Measurements from ENCODE around the gene LIN37. TPM values are rescaled to one million over a fixed set of nuclear protein-coding genes. Genes with fewer than 3 reads are reported as not detected.
"Not testable (repeated sequence)": the region's sequence is repeated elsewhere in the genome, so short reads cannot be mapped to it uniquely, and the experiment has no call there.

The LIN37 gene
- total RNA-seq, 2 experiments from 2014 or later, result 10.5 to 12.4 TPM

- peak overlapping the region; percentile 89 for H3K4me3 Mint-ChIP-seq
- peaks cover 36% of the 10 kb centered on the region for H3K4me1 Mint-ChIP-seq (ENCODE audit: low read depth)
- ATAC-seq (no peak), DNase-seq (peak; percentile 45)
- H3K36me3 Mint-ChIP-seq (ENCODE audit: low read depth), result peaks cover 36% of the 10 kb centered on the region
- H3K27ac Mint-ChIP-seq, result peak overlapping the region; percentile 96
- no peaks in the 10 kb centered on the region for H3K9me3 Mint-ChIP-seq (ENCODE audit: insufficient read depth)
- POLR2A ChIA-PET, result interaction anchor here (0.9 to 1.6 kb wide), 5 partner anchors 9 to 115 kb away, joined by 3 to 6 read pairs (median 3); partner anchors contain the start of genes LIN37, PSENEN and U2AF1L4
- CTCF ChIA-PET, result interaction anchor here (0.9 to 1.0 kb wide), 2 partner anchors 12 to 63 kb away, joined by 3 read pairs; partner anchors contain the start of genes PSENEN and U2AF1L4
- H3K27me3 Mint-ChIP-seq (ENCODE audit: low read depth), result no peaks in the 10 kb centered on the region
Observed at GRCh38 chr19:35757231-35757748, 8.9 kb downstream of the LIN37 start.

- ChIA-PET POLR2A (interaction anchor here (0.9 to 1.6 kb wide), 5 partner anchors 9 to 116 kb away, joined by 3 to 6 read pairs (median 3); partner anchors contain the start of genes LIN37, PSENEN and U2AF1L4), CTCF (interaction anchor here (0.9 to 1.0 kb wide), 2 partner anchors 13 to 64 kb away, joined by 3 read pairs; partner anchors contain the start of genes PSENEN and U2AF1L4)
- Mint-ChIP-seq H3K36me3 (ENCODE audit: low read depth) (peaks cover 36% of the 10 kb centered on the region), H3K9me3 (ENCODE audit: insufficient read depth) (no peaks in the 10 kb centered on the region), H3K27ac (peak within 1 kb of the TSS; percentile 96), H3K4me1 (ENCODE audit: low read depth) (peaks cover 36% of the 10 kb centered on the region), H3K27me3 (ENCODE audit: low read depth) (no peaks in the 10 kb centered on the region), H3K4me3 (peak within 1 kb of the TSS; percentile 89)
- ATAC-seq (peak; percentile 99), DNase-seq (peak; percentile 99)
Observed at GRCh38 chr19:35757749-35758608, 9.6 kb downstream of the LIN37 start, which contains the start of gene PROSER3. Gene PROSER3, plus strand, starts transcription at chr19:35758176. Its CDS starts 40 bp downstream, at chr19:35758216.

GRCh38 chr19:35759697-35760096 is 11.3 kb downstream of the LIN37 start:
- Mint-ChIP-seq H3K4me1 (ENCODE audit: low read depth) (peaks cover 33% of the 10 kb centered on the region), H3K4me3 (peak overlapping the region; percentile 60), H3K9me3 (ENCODE audit: insufficient read depth) (no peaks in the 10 kb centered on the region), H3K27me3 (ENCODE audit: low read depth) (no peaks in the 10 kb centered on the region), H3K27ac (no peak overlapping the region), H3K36me3 (ENCODE audit: low read depth) (peaks cover 35% of the 10 kb centered on the region)
- no peak for DNase-seq
- ATAC-seq, result no peak
- ChIA-PET POLR2A (no interaction called here), CTCF (no interaction called here)

- H3K4me3 Mint-ChIP-seq, result no peak overlapping the region
- CTCF ChIA-PET, result interaction anchor here (1.6 kb wide), 1 partner anchor 13 kb away, joined by 3 read pairs; the partner anchor contains the start of gene LIN37
Observed at GRCh38 chr19:35760711-35761349, 12.5 kb downstream of the LIN37 start.

GRCh38 chr19:35764432-35765315 is 16.3 kb downstream of the LIN37 start:
- Mint-ChIP-seq H3K27ac (no peak overlapping the region), H3K9me3 (ENCODE audit: insufficient read depth) (no peaks in the 10 kb centered on the region)

More at GRCh38 chr19:35760711-35761349, 12.5 kb downstream of the LIN37 start:
- no peak for ATAC-seq
- peaks cover 41% of the 10 kb centered on the region for H3K36me3 Mint-ChIP-seq (ENCODE audit: low read depth)
- POLR2A ChIA-PET, result interaction anchor here (0.6 kb wide), 1 partner anchor 349 kb away, joined by 3 read pairs; no protein-coding TSS in a partner anchor
- no peak for DNase-seq
- no peak overlapping the region for H3K27ac Mint-ChIP-seq
- H3K27me3 Mint-ChIP-seq (ENCODE audit: low read depth), result no peaks in the 10 kb centered on the region
- no peaks in the 10 kb centered on the region for H3K9me3 Mint-ChIP-seq (ENCODE audit: insufficient read depth)
- H3K4me1 Mint-ChIP-seq (ENCODE audit: low read depth), result peaks cover 30% of the 10 kb centered on the region

GRCh38 chr19:35766571-35767104 is 18.3 kb downstream of the LIN37 start:
- Mint-ChIP-seq H3K4me3 (no peak overlapping the region), H3K4me1 (ENCODE audit: low read depth) (peaks cover 2% of the 10 kb centered on the region), H3K27me3 (ENCODE audit: low read depth) (no peaks in the 10 kb centered on the region), H3K27ac (no peak overlapping the region), H3K9me3 (ENCODE audit: insufficient read depth) (no peaks in the 10 kb centered on the region), H3K36me3 (ENCODE audit: low read depth) (peaks cover 36% of the 10 kb centered on the region)
- ChIA-PET POLR2A (interaction anchor here (0.8 kb wide), 1 partner anchor 9 kb away, joined by 3 read pairs; the partner anchor contains the start of gene HSPB6), CTCF (no interaction called here)
- DNase-seq (no peak), ATAC-seq (no peak)

More at GRCh38 chr19:35764432-35765315, 16.3 kb downstream of the LIN37 start:
- H3K27me3 Mint-ChIP-seq (ENCODE audit: low read depth), result no peaks in the 10 kb centered on the region
- DNase-seq (no peak), ATAC-seq (no peak)
- H3K4me1 Mint-ChIP-seq (ENCODE audit: low read depth), result peaks cover 4% of the 10 kb centered on the region
- H3K4me3 Mint-ChIP-seq, result no peak overlapping the region
- CTCF ChIA-PET, result no interaction called here
- H3K36me3 Mint-ChIP-seq (ENCODE audit: low read depth), result peaks cover 41% of the 10 kb centered on the region
- POLR2A ChIA-PET, result no interaction called here

GRCh38 chr19:35767288-35768081 is 19.1 kb downstream of the LIN37 start:
- Mint-ChIP-seq H3K9me3 (ENCODE audit: insufficient read depth) (no peaks in the 10 kb centered on the region), H3K4me1 (ENCODE audit: low read depth) (peaks cover 2% of the 10 kb centered on the region), H3K27me3 (ENCODE audit: low read depth) (no peaks in the 10 kb centered on the region), H3K27ac (no peak overlapping the region), H3K4me3 (no peak overlapping the region), H3K36me3 (ENCODE audit: low read depth) (peaks cover 30% of the 10 kb centered on the region)
- POLR2A ChIA-PET, result interaction anchor here (0.8 kb wide), 1 partner anchor 10 kb away, joined by 3 read pairs; the partner anchor contains the start of gene HSPB6
- no peak for ATAC-seq
- CTCF ChIA-PET, result no interaction called here
- no peak for DNase-seq

GRCh38 chr19:35768082-35768421 is 19.7 kb downstream of the LIN37 start:
- ChIA-PET POLR2A (no interaction called here), CTCF (no interaction called here)
- peaks cover 30% of the 10 kb centered on the region for H3K36me3 Mint-ChIP-seq (ENCODE audit: low read depth)
- no peak overlapping the region for H3K4me3 Mint-ChIP-seq
- no peak for DNase-seq
- no peak for ATAC-seq
- H3K4me1 Mint-ChIP-seq (ENCODE audit: low read depth), result peaks cover 2% of the 10 kb centered on the region
- H3K9me3 Mint-ChIP-seq (ENCODE audit: insufficient read depth), result no peaks in the 10 kb centered on the region
- no peak overlapping the region for H3K27ac Mint-ChIP-seq
- H3K27me3 Mint-ChIP-seq (ENCODE audit: low read depth), result no peaks in the 10 kb centered on the region

- DNase-seq; H3K27me3 Mint-ChIP-seq (ENCODE audit: low read depth); POLR2A ChIA-PET; H3K9me3 Mint-ChIP-seq (ENCODE audit: insufficient read depth); H3K4me3 Mint-ChIP-seq; ATAC-seq; H3K27ac Mint-ChIP-seq: not testable (repeated sequence)
- peaks cover 18% of the 10 kb centered on the region for H3K36me3 Mint-ChIP-seq (ENCODE audit: low read depth)
- peaks cover 27% of the 10 kb centered on the region for H3K4me1 Mint-ChIP-seq (ENCODE audit: low read depth)
- CTCF ChIA-PET, result interaction anchor here (0.7 kb wide), 1 partner anchor 47 kb away, joined by 3 read pairs; no protein-coding TSS in a partner anchor
Observed at GRCh38 chr19:35772362-35772761, 24.0 kb downstream of the LIN37 start.
